Heart left ventricle (tissue), 16 donors: ENCODE measurements around the gene RANBP10. TPM values are rescaled to one million over a fixed set of nuclear protein-coding genes. Genes with fewer than 3 reads are reported as not detected.

ENCODE experiments used
- ATAC-seq, 4 donors: fragments of 200-7000 bp; cut with Tn5 transposase; one replicate each; pipeline ENCODE4 v1.9.1; 2020 to 2022; ENCODE audit warnings: moderate library complexity in 4 of 4, mild to moderate bottlenecking in 3 of 4, moderate number of reproducible peaks in 1 of 4
- DNase-seq, 5 donors: peaks; one replicate each; pipeline ENCODE4 v3.0.0-alpha.2; 2020
- H3K27ac ChIP-seq, 12 donors: fragments of 200-600 bp; sonication (generic) in 4 of 12; one replicate each; pipeline versions ENCODE4 v1.5.0 to v1.8.0; 2016 to 2022; ENCODE audit warnings: mild to moderate bottlenecking in 2 of 12
- H3K27me3 ChIP-seq, 9 donors: fragments of 200-600 bp; sonication (generic) in 2 of 9; one replicate each; pipeline versions ENCODE4 v1.5.1 to v1.8.0; 2016 to 2022; ENCODE audit warnings: mild to moderate bottlenecking in 3 of 9
- H3K36me3 ChIP-seq, 9 donors: fragments of 200-600 bp; sonication (generic) in 2 of 9; one replicate each; pipeline versions ENCODE4 v1.5.0 to v1.8.0; 2018 to 2022; ENCODE audit warnings: mild to moderate bottlenecking in 2 of 9
- H3K4me1 ChIP-seq, 12 donors: fragments of 200-600 bp; sonication (generic) in 4 of 12; one replicate each; pipeline versions ENCODE4 v1.5.0 to v1.8.0; 2016 to 2022; ENCODE audit warnings: mild to moderate bottlenecking in 3 of 12
- H3K4me3 ChIP-seq, 12 donors: fragments of 200-600 bp; sonication (generic) in 4 of 12; one replicate each; pipeline versions ENCODE4 v1.5.0 to v1.8.0; 2017 to 2022; ENCODE audit warnings: mild to moderate bottlenecking in 9 of 12, moderate library complexity in 4 of 12
- H3K9me3 ChIP-seq, 12 donors: fragments of 200-600 bp; sonication (generic) in 4 of 12; one replicate each; pipeline versions ENCODE4 v1.5.0 to v1.8.0; 2016 to 2022; ENCODE audit warnings: mild to moderate bottlenecking in 1 of 12
- POLR2A ChIP-seq, 2 donors: fragments of 450-650 bp; IDR thresholded peaks; one replicate each; pipeline ENCODE4 v1.6.1; 2017; ENCODE audit warnings: antibody characterized with exemption in 2 of 2, mild to moderate bottlenecking in 2 of 2, moderate library complexity in 2 of 2
- WGBS, 4 donors: extraction: QIAGEN DNeasy Blood & Tissue Kit in 2 of 4; methylation state at CpG; one replicate each; pipeline versions ENCODE4 v1.1.5 to v1.1.7; 2013 to 2018; 5-methylcytosine and 5-hydroxymethylcytosine counted together
- intact Hi-C, 10 donors: fragments of 100-400 bp; cut with DNase I; formaldehyde crosslinking; loops; one replicate each; pipeline versions ENCODE4 v1.11.1 to v1.14.2; 2022
- polyA plus RNA-seq, 2 donors: library from polyadenylated mRNA; stranded (reverse); fragments of 200-250 nt; gene quantifications; one replicate each; pipeline ENCODE4 v1.2.3, GENCODE V29; 2013
- total RNA-seq, 9 donors: library from RNA; depleted of rRNA in 2 of 9; stranded (reverse); fragments of >200 nt in 2 of 9; fragmentation: NEBNext Ultra II Directional in 3 of 9; extraction: Animal tissue kit (Norgen Biotek cat#: 25700) in 3 of 9; gene quantifications; one replicate each; pipeline versions ENCODE4 v1.1.0 to v1.2.4, GENCODE V29; 2016 to 2023
- TF ChIP-seq, protein P1 (sequence below), 12 donors: fragments of 200-600 bp; sonication (generic) in 4 of 12; IDR thresholded peaks; one replicate each; pipeline versions ENCODE4 v1.5.0 to v1.8.0; 2018 to 2022; ENCODE audit warnings: antibody characterized with exemption in 12 of 12, mild to moderate bottlenecking in 5 of 12
- donor health status: ischemic (EF 13 %, LVEDD 7.1; RV severe dilation, severe dysfunction).
- donor health status: healthy with polysubstance abuse.
- donor health status: DM: no; HTN: yes; CAD: no.
- donor health status: DM: no; HTN: no; CAD: no.
- donor health status: ischemic (EF 25% LVEDD 6.9; RV normal size, moderate dysfunction).
- donor health status: ischemic (EF 25% LVEDD 5.7; RV mildly dilated, moderate dysfunction).
- donor health status: healthy.
- donor health status: DM: yes; HTN: yes; CAD: no.
- donor health status: ischemic (EF 35%, LVEDD 5.7; RV mildly dilated, moderate dysfunction).
- donor health status: nonischemic (EF 11% LVEDD 7.7; RV severe dilation, severe dysfunction).
- donor health status: DM: yes; HTN: yes; CAD: no.
- donor health status: PGD.
- donor health status: ischemic (EF 29% LVEDD 5.4; RV normal size, mild dysfunction).
- donor health status: nonischemic (EF 23%, LVEDD 6.1; RV moderate dilation, normal function).

RANBP10 gene
- total and polyA plus RNA-seq, 11 donors, result 5.6 to 19.7 (median 11.8) TPM

DNA sequence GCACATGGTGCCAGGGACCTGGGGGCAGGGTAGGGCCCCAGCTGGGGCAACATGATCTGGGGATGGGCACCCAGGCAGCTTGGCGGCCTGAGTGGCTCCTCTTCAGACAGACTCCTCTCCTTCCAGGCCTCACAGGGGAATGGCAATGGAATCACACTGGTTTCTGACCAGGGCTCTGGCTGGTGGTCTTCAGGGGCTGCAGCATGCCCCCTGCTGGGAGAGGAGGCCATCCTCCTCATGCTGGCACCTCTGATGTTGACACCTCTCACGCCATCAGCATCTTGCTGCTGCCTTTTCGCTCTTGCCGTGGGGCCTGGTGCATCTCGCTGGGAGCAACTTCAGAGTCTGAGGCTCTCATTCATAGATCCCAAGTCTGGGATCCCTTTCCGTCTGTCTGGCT is 76.0 kb downstream of the RANBP10 start:
- H3K9me3 ChIP-seq, result no peaks in the 10 kb centered on the region
- no peak for TF ChIP-seq POLR2A (IDR thresholded peaks at IDR 0.05)
- TF ChIP-seq, protein P1, sequence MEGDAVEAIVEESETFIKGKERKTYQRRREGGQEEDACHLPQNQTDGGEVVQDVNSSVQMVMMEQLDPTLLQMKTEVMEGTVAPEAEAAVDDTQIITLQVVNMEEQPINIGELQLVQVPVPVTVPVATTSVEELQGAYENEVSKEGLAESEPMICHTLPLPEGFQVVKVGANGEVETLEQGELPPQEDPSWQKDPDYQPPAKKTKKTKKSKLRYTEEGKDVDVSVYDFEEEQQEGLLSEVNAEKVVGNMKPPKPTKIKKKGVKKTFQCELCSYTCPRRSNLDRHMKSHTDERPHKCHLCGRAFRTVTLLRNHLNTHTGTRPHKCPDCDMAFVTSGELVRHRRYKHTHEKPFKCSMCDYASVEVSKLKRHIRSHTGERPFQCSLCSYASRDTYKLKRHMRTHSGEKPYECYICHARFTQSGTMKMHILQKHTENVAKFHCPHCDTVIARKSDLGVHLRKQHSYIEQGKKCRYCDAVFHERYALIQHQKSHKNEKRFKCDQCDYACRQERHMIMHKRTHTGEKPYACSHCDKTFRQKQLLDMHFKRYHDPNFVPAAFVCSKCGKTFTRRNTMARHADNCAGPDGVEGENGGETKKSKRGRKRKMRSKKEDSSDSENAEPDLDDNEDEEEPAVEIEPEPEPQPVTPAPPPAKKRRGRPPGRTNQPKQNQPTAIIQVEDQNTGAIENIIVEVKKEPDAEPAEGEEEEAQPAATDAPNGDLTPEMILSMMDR (IDR thresholded peaks at IDR 0.05), result no peak
- intact Hi-C loops, result no loop called here
- ATAC-seq (no peak), DNase-seq (no peak)
- H3K4me1 ChIP-seq, result no peaks in the 10 kb centered on the region
- H3K27me3 ChIP-seq, result no peaks in the 10 kb centered on the region
- no peak overlapping the region for H3K4me3 ChIP-seq
- no peak overlapping the region for H3K27ac ChIP-seq
- 92 to 97% (median 95%) methylated on average over 3 to 6 of the region's 6 CpGs for WGBS, 4 donors
- H3K36me3 ChIP-seq, result peaks cover 0 to 94% (median 77%) of the 10 kb centered on the region in 9 donors

DNA sequence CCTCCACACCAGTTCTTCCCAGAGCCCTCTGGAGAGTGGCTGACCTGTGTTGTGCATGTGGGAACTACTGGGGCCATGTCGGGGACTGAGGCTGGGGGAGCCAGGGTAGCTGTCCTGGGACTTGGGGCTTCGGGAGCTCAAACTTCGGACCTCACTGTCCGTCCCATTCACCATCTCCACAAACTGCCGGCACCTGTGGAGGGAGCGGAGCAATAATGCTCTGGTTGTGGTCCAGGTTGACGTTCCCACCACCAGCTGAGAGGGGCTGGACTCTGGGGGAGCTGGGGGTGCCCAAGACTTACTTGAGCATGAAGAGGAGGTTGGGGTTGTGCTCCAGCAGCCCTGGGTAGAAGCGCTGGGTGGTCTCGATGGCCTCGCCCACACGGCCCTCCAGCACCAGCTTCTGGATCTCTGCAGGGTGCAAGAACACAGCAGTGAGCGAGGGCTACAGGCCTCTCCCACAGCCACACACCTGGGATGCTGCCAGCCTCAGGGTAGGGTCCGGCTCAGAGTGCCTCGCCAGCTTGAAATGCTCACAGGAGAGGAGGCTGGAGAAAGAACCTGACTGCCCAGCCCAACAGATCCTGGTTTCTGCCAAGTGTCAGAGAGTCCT is 76.6 kb downstream of the RANBP10 start:
- no peak overlapping the region for H3K4me3 ChIP-seq
- DNase-seq (no peak), ATAC-seq (no peak)
- WGBS, 4 donors, result 95 to 100% (median 97%) methylated on average over 9 to 14 of the region's 14 CpGs
- TF ChIP-seq, protein P1 (IDR thresholded peaks at IDR 0.05), result no peak
- no peak for TF ChIP-seq POLR2A (IDR thresholded peaks at IDR 0.05)
- peaks cover 0 to 97% (median 83%) of the 10 kb centered on the region in 9 donors for H3K36me3 ChIP-seq
- intact Hi-C loops, result loop anchor here in 2 of 10 donors (5.0 to 10.0 kb wide), 2 partner anchors 73 to 75 kb away; partner anchors contain the start of genes RANBP10 (in 1 of the 2) and TSNAXIP1 (in 1 of the 2)
- no peaks in the 10 kb centered on the region for H3K27me3 ChIP-seq
- H3K4me1 ChIP-seq, result no peaks in the 10 kb centered on the region
- H3K27ac ChIP-seq, result no peak overlapping the region
- no peaks in the 10 kb centered on the region for H3K9me3 ChIP-seq

DNA sequence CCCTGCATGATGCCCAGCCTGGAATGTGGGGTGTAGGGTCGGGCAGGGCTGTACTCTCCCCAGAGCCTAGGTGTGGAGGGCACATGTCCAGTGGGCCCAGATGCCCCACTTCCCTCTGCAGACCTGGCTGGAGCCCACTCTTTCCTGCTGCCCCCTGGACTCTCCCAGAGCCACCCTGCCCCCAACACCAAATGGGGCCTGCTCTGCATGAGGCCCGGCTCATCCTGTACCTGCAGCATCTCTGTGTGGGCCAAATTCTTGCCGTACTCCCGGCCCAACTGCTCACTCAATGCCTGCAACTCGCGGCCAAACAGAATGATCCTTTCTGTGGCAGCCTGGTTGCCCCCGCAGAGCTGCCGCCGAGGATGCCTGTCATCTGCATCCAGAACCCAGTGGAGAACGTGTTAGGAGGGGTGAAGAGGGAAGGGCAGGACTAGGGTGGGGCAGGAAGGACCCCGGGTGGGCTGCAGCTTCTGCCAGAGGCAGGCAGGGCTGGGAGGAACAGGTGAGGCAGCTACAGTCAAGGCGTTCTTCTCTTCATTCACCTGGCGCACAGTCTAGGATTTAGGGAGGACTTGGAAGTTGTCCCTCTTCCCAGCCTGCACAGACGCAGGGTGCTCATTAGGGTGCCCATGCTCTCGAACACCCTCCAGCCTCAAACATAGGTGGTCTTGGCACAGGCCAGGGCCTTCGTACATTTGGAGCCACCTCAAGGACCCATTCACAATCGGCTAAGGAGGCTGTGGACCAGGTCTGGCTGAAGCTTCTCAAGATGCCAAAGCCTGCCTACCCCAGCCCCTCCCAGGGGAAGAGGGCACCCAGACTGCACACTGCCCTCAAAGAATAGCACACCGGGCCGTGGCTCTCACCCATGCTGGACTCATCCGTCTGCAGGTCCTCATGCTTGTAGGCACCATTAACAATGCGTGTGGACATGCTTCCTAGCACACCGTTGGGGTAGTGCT is 78.6 kb downstream of the RANBP10 start:
- TF ChIP-seq, protein P1 (IDR thresholded peaks at IDR 0.05), result no peak
- TF ChIP-seq POLR2A (IDR thresholded peaks at IDR 0.05), result no peak
- intact Hi-C loops, result loop anchor here in 2 of 10 donors (5.0 to 10.0 kb wide), 2 partner anchors 74 to 77 kb away; partner anchors contain the start of genes RANBP10 (in 1 of the 2) and TSNAXIP1 (in 1 of the 2)

More for the DNA sequence above, 78.6 kb downstream of the RANBP10 start:
- ATAC-seq (no peak), DNase-seq (no peak)
- WGBS, 4 donors, result 91 to 95% (median 93%) methylated on average over 21 to 22 of the region's 22 CpGs
- Histone ChIP-seq H3K9me3 (no peaks in the 10 kb centered on the region), H3K36me3 (peaks cover 0 to 93% (median 83%) of the 10 kb centered on the region in 9 donors), H3K27me3 (no peaks in the 10 kb centered on the region), H3K27ac (no peak overlapping the region), H3K4me3 (no peak overlapping the region), H3K4me1 (no peaks in the 10 kb centered on the region)
